ENCODE measurements around the gene IDI1. TPM values are rescaled to one million over a fixed set of nuclear protein-coding genes. Genes with fewer than 3 reads are reported as not detected.

IDI1 gene
- total RNA-seq, 1 experiment from 2014 or later: 30.2 TPM

DNA sequence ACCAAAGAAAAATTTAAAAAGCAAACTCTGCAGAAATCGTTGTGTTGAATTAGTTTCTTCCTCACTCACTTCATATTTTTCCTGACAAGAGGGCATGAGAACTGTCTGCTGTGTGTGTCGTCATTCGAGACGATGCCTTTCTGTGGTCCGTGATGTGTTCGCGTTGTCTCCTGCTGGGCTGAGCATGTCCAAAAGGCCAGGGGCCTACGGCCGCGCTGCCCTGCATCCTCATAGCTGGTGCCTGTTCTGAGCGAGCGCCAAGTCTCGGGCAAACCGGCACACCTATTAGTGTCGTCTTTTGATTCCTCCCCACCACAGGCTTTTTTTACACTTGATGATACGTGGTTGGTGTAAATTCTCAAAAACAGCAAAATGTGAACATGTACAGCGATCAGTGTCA is 34.7 kb upstream of the IDI1 start:
- Histone ChIP-seq H2AFZ (ENCODE audit: low read length) (no peak overlapping the region), H3K9me3 (ENCODE audit: low read length) (no peaks in the 10 kb centered on the region), H3K4me1 (ENCODE audit: insufficient read depth, low read length) (no peaks in the 10 kb centered on the region), H4K20me1 (ENCODE audit: low read length) (no peaks in the 10 kb centered on the region), H3K36me3 (ENCODE audit: low read depth, low read length) (no peaks in the 10 kb centered on the region; the same call in 1 of the 2 replicates), H3K4me3 (ENCODE audit: low read length) (no peak overlapping the region), H3F3A (ENCODE audit: low read length, unreplicated experiment) (no peaks in the 10 kb centered on the region), H3K9ac (ENCODE audit: low read length) (no peak overlapping the region), H3K27me3 (ENCODE audit: low read length) (no peaks in the 10 kb centered on the region), H3K9me2 (replicated peaks; ENCODE audit: low read length) (no peaks in the 10 kb centered on the region), H3K79me2 (ENCODE audit: low read length) (no peaks in the 10 kb centered on the region), H3K27ac (ENCODE audit: low read length) (no peak overlapping the region), H3K4me2 (ENCODE audit: low read length) (no peak overlapping the region)
- intact Hi-C loops (cut with micrococcal nuclease): no loop called here
- ChIA-PET POLR2A (ENCODE audit: unreplicated experiment) (no interaction called here), CTCF (no interaction called here)
- TF ChIP-seq, protein P1, sequence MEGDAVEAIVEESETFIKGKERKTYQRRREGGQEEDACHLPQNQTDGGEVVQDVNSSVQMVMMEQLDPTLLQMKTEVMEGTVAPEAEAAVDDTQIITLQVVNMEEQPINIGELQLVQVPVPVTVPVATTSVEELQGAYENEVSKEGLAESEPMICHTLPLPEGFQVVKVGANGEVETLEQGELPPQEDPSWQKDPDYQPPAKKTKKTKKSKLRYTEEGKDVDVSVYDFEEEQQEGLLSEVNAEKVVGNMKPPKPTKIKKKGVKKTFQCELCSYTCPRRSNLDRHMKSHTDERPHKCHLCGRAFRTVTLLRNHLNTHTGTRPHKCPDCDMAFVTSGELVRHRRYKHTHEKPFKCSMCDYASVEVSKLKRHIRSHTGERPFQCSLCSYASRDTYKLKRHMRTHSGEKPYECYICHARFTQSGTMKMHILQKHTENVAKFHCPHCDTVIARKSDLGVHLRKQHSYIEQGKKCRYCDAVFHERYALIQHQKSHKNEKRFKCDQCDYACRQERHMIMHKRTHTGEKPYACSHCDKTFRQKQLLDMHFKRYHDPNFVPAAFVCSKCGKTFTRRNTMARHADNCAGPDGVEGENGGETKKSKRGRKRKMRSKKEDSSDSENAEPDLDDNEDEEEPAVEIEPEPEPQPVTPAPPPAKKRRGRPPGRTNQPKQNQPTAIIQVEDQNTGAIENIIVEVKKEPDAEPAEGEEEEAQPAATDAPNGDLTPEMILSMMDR (conservative IDR thresholded peaks at IDR 0.05; ENCODE audit: low read depth, low read length): no peak
- TF ChIP-seq EZH2phosphoT487 (IDR thresholded peaks at IDR 0.05; ENCODE audit: borderline replicate concordance, low read length) (no peak), EZH2 (IDR thresholded peaks at IDR 0.05; ENCODE audit: low read length, unreplicated experiment) (no peak)
- DNase-seq (no peak), ATAC-seq (no peak)
- BruUV-seq (replicated peaks): no TSS peak

DNA sequence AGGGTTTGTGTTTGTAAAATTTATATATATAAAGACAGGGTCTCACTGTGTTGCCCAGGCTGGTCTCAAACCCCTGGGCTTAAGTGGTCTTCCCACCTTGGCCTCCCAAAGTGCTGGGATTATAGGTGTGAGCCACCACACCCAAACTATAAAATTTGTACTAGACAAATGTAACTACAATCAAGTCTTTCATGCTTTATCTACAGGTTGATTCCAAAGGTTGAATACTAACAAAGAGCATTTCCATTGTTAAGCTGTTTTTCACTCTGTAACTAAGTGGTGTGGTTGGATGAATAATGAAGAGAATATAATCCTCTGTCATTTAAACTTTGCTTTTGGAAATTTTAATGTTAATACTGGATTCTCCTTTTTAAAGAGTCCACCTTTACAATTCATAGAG is 29.7 kb upstream of the IDI1 start:
- Histone ChIP-seq H3K4me3 (ENCODE audit: low read length) (no peak overlapping the region), H3K79me2 (ENCODE audit: low read length) (no peaks in the 10 kb centered on the region), H3F3A (ENCODE audit: low read length, unreplicated experiment) (no peaks in the 10 kb centered on the region), H3K9me3 (ENCODE audit: low read length) (no peaks in the 10 kb centered on the region), H3K4me2 (ENCODE audit: low read length) (no peak overlapping the region), H3K36me3 (ENCODE audit: low read depth, low read length) (no peaks in the 10 kb centered on the region; the same call in 1 of the 2 replicates), H3K27ac (ENCODE audit: low read length) (no peak overlapping the region), H3K9me2 (replicated peaks; ENCODE audit: low read length) (no peaks in the 10 kb centered on the region), H2AFZ (ENCODE audit: low read length) (no peak overlapping the region), H3K9ac (ENCODE audit: low read length) (no peak overlapping the region), H3K27me3 (ENCODE audit: low read length) (no peaks in the 10 kb centered on the region), H4K20me1 (ENCODE audit: low read length) (no peaks in the 10 kb centered on the region), H3K4me1 (ENCODE audit: insufficient read depth, low read length) (no peaks in the 10 kb centered on the region)
- DNase-seq (no peak), ATAC-seq (no peak)
- TF ChIP-seq, protein P1 (conservative IDR thresholded peaks at IDR 0.05; ENCODE audit: low read depth, low read length): no peak
- no peak for TF ChIP-seq EZH2phosphoT487 (IDR thresholded peaks at IDR 0.05; ENCODE audit: borderline replicate concordance, low read length)
- no peak for TF ChIP-seq EZH2 (IDR thresholded peaks at IDR 0.05; ENCODE audit: low read length, unreplicated experiment)
- ChIA-PET POLR2A (ENCODE audit: unreplicated experiment) (no interaction called here), CTCF (no interaction called here)
- no TSS peak for BruUV-seq (replicated peaks)
- intact Hi-C loops (cut with micrococcal nuclease): no loop called here

DNA sequence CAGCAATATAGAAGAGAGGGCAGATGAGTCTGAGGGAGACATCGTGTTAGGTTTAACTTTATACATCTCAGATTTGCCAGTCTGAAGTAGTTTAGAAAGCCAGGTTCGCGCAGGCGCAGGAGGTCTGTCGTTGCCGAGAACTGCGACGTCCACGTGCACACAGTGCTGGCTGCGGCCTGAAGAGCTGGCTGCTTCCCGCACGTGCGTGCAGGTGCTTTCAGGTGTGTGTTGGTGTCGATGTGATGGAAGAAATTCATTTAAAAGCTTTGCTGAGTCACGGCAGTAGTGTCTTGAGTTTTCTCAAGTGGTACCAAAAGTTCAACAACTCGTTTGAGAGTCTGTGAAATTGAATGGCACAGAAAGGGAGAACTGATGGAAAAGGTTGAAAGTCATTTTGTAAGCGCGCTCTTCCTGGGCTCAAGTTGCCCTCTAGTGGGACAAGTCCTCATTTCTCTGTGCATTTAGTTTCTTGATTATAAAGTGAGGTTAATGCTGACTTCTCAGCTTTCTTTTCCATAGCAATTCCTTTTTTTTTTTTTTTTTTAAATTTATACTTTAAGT is 25.9 kb upstream of the IDI1 start:
- Histone ChIP-seq H2AFZ (ENCODE audit: low read length) (no peak overlapping the region), H3K36me3 (ENCODE audit: low read depth, low read length) (no peaks in the 10 kb centered on the region), H3K9me2 (replicated peaks; ENCODE audit: low read length) (no peaks in the 10 kb centered on the region), H3K4me3 (ENCODE audit: low read length) (no peak overlapping the region), H3K27me3 (ENCODE audit: low read length) (no peaks in the 10 kb centered on the region), H3K9ac (ENCODE audit: low read length) (no peak overlapping the region), H3F3A (ENCODE audit: low read length, unreplicated experiment) (no peaks in the 10 kb centered on the region), H3K4me2 (ENCODE audit: low read length) (no peak overlapping the region), H4K20me1 (ENCODE audit: low read length) (no peaks in the 10 kb centered on the region), H3K79me2 (ENCODE audit: low read length) (no peaks in the 10 kb centered on the region), H3K9me3 (ENCODE audit: low read length) (no peaks in the 10 kb centered on the region), H3K4me1 (ENCODE audit: insufficient read depth, low read length) (no peaks in the 10 kb centered on the region), H3K27ac (ENCODE audit: low read length) (no peak overlapping the region)
- POLR2A ChIA-PET (ENCODE audit: unreplicated experiment): interaction anchor here (0.6 kb wide), 1 partner anchor 81 kb away, joined by 6 read pairs; no protein-coding TSS in a partner anchor
- intact Hi-C loops (cut with micrococcal nuclease): no loop called here
- no peak for ATAC-seq
- CTCF ChIA-PET: no interaction called here
- no peak for DNase-seq
- no TSS peak for BruUV-seq (replicated peaks)
- TF ChIP-seq, protein P1 (conservative IDR thresholded peaks at IDR 0.05; ENCODE audit: low read depth, low read length): peak; percentile 29; the same call in 1 of the 2 replicates
- no peak for TF ChIP-seq EZH2phosphoT487 (IDR thresholded peaks at IDR 0.05; ENCODE audit: borderline replicate concordance, low read length)

Measured in PC-3 (cell line).